GM12892 (cell line): ENCODE results near the gene GTF2F2.
A peak's percentile ranks its signal among the peaks of the same experiment; 100 is the strongest.

Experiments
- DNase-seq: peaks from one replicate; pipeline ENCODE4 v3.0.0; 2011; ENCODE audit not compliant: insufficient read length
- FAIRE-seq: peaks from 2 replicates; lab custom pipeline; 2011; peaks lifted over from hg19 to GRCh38; lab: Jason Lieb, UNC
- POLR2A ChIP-seq: IDR thresholded peaks from 2 replicates; pipeline ENCODE4 v1.6.1; 2011; ENCODE audit warnings: low read depth, low read length, control low read depth
- POLR2AphosphoS5 ChIP-seq: IDR thresholded peaks from 2 replicates; pipeline ENCODE4 v1.6.1; 2011; ENCODE audit warnings: low read depth, low read length, control low read depth
- TAF1 ChIP-seq: IDR thresholded peaks from 2 replicates; pipeline ENCODE4 v1.6.1; 2011; ENCODE audit warnings: low read depth, mild to moderate bottlenecking, control low read depth, low read length, borderline replicate concordance

GTF2F2 gene

DNA sequence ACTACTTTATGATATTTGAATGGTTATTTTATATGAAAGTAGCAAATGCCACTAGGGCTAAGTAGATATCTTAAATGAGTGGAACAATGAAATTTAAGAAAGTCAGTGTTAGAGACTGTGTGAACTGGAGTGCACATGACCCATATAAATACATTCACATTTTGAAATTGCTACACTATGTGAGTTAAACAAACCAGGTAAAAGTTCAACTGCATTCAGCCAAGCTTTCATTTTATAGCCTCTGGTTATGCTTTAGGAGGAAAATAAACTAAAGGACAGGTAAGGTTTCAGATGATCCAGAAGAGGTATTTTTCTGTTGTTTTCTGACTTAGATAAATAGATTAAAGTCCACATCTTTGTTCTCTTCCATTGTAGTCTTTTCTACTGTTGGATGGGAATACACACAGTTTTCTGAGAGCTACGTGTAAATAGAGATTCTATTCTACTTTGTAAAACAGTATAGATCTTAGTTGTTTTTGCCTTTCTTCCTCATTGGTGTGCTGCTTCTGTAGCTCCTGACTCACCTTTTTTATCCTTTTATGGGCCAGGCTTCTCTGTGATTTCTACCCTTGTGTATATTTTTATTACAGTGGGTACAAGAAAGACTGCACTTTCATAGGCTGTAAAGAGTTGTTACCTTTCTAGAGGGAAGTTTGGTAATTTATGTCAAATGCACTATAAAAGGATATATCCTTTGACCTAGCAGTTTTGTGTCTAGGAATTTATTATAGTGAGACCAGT lies 135.1 kb downstream of the GTF2F2 start:
- TF ChIP-seq TAF1 (no peak), POLR2A (no peak), POLR2AphosphoS5 (no peak)
- no peak for DNase-seq
- no peak for FAIRE-seq

DNA sequence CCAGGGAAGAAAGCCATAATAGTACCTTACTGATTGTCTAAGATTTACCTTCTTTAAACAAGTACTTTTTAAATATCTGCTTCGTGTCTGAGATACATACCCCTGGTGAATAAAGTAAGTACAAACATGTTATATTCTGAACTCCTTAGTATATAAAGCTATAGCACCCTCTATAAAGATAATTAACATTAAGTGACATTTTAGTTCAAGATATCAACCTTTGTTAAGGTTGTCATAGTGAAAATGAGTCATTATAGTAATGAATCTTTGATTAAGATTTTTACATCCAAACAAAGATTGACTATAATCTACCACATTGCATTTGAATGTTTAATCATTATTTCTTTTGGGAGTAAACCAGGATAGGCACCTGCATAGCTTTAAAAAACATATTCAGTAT lies 135.9 kb downstream of the GTF2F2 start:
- no peak for DNase-seq
- no peak for FAIRE-seq
- no peak for TF ChIP-seq POLR2A
- no peak for TF ChIP-seq POLR2AphosphoS5
- TF ChIP-seq TAF1 = no peak

DNA sequence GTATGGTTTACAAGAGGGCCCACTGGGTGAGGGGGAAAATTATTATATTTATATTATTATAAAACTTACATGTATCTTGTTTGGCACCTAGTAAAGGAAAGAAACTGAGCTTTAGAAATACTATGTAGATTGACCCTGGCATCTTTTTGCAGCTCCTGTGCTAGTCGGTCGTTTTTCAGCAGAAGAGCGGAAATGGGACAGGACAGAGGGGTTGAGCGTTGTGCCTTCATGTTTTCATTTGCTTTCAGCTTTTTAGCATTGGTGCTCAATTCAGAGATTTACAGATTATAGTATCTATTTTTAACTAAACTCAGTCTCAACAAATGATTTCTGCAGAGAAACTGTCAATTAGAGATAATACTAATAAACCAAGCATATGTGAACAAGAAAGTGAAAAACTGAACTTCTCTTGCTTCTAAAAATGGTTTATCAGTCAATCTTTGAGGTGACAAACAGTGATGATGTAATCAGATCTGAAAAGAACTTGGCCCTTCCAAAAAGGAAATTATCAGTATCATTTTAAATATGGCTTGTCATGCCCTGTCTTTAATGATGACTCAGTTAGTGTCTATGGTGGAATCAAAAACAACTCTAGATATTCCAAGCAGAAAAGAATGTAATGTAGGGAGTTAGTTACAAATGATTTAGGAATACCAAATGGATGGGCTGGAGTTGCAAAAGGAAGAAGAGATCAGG lies 137.5 kb downstream of the GTF2F2 start:
- DNase-seq (no peak), FAIRE-seq (peak; percentile 27)
- TF ChIP-seq TAF1 (no peak), POLR2AphosphoS5 (no peak), POLR2A (no peak)

DNA sequence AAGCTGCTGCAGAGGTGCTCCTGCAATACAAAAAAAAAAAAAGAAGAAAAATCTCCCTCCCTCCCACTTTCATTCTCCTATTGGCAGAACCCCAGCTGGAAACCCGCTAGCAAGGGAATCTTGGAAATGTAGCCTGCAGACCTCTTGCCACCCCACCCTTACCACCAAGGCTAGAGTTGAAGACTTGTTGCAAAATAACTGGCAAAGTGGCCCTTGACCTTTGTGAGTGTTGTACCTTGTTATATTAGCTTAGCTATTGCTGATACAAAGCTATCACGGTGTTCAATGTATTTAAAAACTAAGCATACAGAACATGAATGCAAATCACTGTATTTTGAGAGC lies 138.0 kb downstream of the GTF2F2 start:
- TF ChIP-seq TAF1 (no peak), POLR2A (no peak), POLR2AphosphoS5 (no peak)
- DNase-seq = no peak
- peak; percentile 40 for FAIRE-seq

DNA sequence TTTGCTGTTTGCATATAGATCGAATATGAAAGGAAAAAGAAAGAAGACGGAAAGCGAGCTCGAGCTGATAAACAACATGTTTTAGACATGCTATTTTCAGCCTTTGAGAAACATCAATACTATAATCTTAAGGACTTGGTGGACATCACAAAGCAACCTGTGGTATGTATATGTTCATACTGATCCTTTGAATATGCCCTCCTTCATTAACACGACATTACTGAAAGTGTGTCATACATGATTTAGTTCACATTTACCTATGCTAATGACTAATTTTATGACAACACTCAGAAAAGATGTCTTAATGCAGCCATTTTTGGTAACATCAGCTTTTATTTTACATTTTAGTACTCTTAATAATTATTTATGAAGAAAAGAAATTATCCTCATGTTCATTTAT lies 146.9 kb downstream of the GTF2F2 start:
- FAIRE-seq (no peak), DNase-seq (no peak)
- TF ChIP-seq POLR2AphosphoS5 (no peak), TAF1 (no peak), POLR2A (no peak)

DNA sequence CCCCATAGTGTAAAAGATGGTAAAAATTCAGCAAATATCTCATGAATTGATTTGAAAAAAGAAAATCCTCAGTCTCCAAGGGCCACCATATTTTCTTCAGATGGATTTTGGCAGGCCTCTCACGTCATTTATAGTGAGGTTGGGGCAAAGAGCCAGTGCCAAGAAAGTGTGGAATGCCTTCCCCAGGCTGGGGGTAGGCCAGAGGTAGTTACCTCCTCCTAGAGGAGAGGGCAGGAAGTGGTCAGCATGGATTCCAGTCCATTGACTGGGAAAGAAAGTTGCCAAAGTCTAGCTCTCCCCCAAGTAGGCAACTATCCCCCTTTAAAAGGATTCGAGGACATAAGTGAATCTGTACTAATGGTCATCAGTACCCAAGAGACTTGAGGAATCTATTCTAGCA lies 148.9 kb downstream of the GTF2F2 start:
- FAIRE-seq (no peak), DNase-seq (no peak)
- TF ChIP-seq TAF1 (no peak), POLR2AphosphoS5 (no peak), POLR2A (no peak)

DNA sequence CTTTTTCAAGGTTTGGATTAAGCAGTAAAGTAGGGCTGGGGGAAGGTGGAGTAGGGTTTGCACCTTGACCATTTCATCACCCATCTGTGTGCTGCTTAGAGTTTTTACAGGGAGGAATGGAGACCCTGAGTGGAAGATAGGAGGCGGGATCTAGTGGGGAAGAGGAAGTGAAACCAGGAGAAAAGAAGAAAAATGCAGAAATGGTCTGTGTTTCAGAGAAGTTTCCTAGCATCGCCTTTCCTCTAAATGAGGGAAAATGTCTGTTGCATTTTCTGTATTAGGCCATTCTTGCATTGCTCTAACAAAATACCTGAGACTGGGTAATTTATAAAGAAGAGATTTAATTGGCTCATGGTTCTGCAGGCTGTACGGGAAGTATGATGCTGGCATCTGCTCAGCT lies 156.6 kb downstream of the GTF2F2 start:
- DNase-seq (no peak), FAIRE-seq (no peak)
- TF ChIP-seq POLR2A = no peak
- no peak for TF ChIP-seq POLR2AphosphoS5
- no peak for TF ChIP-seq TAF1

DNA sequence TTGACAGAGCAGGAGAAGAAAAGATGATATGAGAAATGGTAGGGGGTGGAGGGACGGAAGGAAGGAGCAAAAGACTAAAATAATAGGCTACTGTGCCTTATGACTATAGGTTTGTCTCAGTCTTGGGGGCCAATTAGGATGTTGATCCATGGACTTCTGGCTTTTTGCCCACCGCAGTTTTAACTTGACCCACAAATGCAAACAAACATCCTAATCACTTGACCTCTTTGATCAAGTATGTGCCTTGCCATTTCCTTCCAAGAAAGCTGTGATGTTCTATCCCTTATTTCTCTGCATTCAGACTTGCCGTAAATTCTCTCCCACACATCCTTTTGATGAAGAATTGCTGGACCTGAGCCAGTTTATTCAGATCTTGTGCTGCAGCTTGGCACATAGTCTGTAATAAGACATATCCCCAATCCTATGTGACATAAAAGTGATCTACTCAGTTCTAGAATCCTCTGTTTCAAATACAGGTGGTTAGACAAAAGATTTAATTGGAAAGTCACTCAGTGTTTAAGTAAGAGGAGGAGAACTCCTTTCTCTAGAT lies 157.9 kb downstream of the GTF2F2 start:
- FAIRE-seq (no peak), DNase-seq (no peak)
- TF ChIP-seq POLR2AphosphoS5 (no peak), TAF1 (no peak), POLR2A (no peak)

DNA sequence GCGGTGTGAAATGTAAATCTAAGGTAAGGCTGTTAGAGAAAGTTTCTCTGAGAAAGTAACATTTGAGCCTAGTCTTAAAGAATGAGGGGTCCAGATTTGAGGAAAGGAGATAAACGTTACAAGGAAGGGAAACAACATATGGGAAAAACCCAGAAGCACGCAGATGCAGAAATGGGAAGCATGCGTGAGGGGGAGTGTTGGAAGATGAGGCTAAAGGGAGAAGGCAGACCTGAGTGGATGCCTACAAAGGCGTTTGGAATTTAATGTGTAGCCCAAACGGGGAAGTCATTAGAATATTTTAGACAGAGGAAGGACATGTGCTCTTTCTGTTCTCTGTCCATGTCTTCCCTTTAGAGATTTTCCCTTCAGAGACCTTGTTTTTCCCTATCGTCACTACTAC lies 159.7 kb downstream of the GTF2F2 start:
- FAIRE-seq = no peak
- no peak for DNase-seq
- TF ChIP-seq TAF1 (no peak), POLR2AphosphoS5 (no peak)

DNA sequence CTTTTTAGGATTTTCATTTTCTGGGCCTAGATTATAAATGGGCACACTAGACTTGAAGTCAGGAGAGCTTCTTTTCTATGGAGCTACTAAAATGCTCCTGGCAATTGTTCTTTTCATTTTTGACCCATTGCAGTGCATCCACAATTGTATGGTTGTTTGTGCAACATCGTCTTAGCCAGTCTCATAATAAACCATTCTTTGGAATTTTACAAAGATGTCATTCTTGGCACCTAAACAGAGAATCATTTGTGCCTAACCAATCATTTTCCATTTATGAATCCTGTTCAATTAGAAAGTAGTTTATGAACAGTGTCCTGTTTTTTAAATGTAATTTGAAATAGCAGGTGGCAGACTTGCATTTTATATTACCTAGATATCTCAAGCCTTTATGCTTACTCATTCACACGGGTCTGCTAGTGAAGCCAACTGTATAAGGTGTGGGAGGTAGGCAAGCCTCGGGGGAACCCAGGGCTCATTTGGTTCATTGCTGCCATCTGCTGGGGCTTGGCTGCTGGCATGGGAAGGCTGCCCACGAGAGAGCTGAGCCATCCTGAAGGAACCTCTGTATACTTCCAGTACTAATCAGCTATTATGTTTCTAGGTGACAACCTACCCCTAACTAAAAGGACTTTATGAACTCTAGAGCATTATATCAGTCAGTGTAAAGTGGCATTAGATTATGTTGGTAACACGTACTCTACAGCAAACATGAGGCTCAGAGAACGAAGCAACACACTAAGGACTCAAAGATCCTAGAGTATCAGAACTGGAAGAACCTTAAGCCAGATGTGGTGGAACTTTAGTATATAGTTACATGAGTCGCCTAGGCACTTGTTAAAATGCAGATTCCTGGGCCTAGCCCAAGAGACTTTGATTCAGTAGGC lies 160.7 kb downstream of the GTF2F2 start:
- DNase-seq (peak; percentile 47), FAIRE-seq (peak; percentile 83)

DNA sequence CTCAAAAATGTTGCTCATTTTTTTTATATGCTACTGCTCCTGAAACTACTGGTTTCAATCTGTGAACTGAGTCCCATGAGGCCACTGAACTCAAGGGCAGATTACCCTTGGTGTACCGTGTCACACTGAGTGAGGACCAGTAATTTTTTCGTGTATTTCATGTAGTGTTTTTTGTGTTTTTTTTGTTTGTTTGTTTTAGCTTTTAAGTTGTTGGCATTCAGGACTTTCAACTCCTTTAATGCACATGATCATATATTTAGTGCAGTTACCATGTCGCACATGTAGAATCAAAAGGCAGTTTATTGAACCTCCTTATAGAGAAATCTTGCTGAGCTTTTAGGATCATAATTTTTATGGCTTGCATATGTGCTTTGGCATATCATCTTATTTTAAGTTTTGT lies 162.7 kb downstream of the GTF2F2 start:
- FAIRE-seq (no peak), DNase-seq (no peak)
- no peak for TF ChIP-seq TAF1
- no peak for TF ChIP-seq POLR2AphosphoS5
- TF ChIP-seq POLR2A = no peak

More for the DNA sequence above, 160.7 kb downstream of the GTF2F2 start:
- no peak for TF ChIP-seq POLR2A
- no peak for TF ChIP-seq POLR2AphosphoS5
- TF ChIP-seq TAF1 = no peak
